ACHN (cell line): ENCODE results near the gene THOC6.

Experiments
- DNase-seq: peaks from one replicate; pipeline ENCODE4 v3.0.0-alpha.2; 2015
- in situ Hi-C: cut with HindIII; loops from 2 replicates; pipeline ENCODE4 v1.10.0; 2017; ENCODE audit warnings: low sequenced_read_pairs, low pct_ligation_motif_present, low pct_unique_long_range_greater_than_20kb

Gene THOC6

GRCh38 chr16:3026609-3027488 is 3.0 kb downstream of the THOC6 start:
- no peak for DNase-seq
- in situ Hi-C loops, result no loop called here

DNA sequence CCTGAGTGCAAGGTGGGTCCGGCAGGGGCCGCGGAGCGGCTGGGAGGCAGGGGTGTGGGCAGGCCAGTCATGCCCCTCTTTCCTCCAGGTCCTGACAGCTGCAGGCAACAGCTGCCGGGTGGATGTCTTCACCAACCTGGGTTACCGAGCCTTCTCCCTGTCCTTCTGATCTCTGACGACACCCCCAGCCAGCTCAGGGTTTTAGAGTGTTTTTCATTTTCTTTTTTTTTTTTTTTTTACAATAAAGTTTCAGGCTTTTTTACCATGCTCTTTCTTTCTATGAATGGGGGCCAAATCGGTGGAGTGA is 3.6 kb downstream of the THOC6 start:
- in situ Hi-C loops, result no loop called here
- no peak for DNase-seq

DNA sequence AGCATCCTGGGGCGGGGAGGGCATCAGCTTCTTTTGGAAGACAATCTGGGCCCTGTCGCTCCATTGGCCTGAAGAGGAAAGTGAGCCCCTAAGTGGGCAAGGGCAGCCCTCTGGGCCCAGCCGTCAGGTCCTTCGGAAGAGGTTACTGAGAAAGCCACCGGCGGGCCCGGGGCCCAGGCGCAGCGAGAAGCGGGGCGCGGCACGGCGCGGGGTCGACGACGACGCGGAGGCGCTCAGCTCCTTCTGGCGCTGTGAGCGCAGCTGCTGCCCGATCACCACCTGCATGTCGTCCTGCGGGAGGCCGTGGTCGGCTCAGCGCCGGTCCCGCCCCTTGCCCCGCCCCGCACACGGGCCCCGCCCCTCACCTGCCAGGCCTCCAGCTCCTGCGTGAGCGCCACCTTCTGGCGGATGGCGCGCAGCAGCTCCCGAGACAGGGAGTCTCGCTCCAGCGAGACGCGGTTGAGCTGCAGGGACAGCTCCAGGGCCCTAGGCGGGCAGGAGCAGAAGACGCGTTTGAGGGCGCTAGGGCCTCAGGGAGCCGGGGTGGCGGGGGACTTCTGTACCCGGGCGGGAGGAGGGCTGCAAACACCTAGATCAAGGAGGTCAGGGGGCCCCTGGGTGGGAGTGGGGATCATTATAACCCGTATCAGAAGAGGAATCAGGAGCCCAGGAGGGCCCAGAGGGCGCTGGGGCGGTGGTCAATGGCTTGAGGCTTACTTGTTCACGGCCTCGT is 4.3 kb downstream of the THOC6 start:
- in situ Hi-C loops, result no loop called here
- DNase-seq, result peak; percentile 94

DNA sequence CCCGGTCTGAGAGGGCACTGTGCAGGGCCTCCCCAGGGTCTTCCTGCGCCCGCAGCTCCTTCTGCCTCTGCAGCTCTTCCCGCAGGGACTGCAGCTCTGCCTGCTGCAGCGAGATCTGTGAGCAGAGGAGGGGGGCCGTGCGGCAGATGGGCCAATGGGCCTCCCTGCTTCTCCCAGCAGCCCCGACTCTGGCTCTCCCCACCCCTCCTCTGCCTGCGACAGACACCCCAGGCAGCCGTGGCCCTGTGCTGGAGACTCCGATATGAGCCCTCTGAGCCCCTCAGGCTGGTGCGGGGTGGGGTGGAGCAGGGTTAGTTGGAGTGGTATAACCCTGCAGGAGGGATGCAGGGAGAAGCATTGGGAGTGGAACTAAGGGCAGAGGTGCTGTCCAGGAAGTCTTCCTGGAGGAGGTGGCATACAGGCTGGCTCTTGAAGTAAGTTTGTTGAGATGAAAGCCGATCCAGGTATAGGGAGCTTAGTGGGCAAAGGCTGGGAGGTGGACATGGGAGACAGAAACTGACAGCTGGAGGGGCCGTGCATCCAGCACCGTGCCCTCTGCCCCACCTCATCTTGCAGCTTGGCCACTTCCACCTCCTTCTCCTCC is 5.0 kb downstream of the THOC6 start:
- DNase-seq, result no peak
- in situ Hi-C loops, result no loop called here

GRCh38 chr16:3029491-3030221 is 5.8 kb downstream of the THOC6 start:
- in situ Hi-C loops, result no loop called here

DNA sequence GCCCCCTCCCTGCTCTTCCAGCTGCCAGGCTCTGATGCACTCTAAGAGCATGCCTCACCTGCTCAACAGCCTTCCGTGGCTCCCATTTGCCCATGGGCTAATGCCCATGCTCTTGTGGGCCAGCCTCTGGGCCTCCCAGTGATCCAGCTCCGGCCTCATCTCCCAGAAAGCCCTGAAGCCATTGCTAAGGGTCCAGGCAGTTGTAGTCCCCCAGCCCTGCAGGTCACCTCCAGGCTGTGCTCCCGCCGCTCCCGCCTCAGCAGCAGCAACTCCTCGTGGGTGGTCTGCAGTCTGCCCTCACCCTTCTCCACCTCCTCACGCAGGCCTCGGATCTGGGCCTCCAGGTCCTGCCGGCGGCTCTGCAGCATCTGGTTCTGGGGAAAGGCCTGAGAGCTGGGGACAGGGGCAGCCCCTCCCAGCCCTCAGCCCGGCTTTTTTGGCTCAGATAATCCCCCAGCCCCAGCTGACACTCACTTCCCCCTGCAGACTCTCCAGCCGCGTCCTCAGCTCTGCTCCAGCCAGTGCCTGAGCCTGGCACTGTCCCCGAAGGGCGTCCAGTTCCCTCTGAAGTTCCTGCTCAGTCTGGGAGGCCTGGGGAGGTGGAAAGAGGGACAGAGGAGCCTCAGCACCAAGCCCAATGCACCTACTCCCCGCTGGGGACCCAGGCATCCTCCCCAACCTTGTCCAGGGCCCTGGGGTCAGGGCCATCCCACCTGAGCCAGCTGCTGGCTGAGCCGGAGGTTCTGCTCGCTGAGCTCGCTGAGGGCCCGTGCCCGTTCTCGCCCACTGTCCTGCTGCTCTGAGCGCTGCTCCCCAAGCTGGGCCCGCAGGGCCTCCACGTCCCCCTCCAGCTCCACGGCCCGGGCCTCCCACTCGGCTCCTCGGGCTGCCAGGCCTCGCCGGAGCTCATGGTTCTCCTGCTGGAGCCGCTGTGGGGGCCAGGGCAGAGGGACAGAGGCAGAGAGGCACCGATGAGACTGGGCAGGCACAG is 6.7 kb downstream of the THOC6 start:
- no peak for DNase-seq
- in situ Hi-C loops, result no loop called here

More at GRCh38 chr16:3029491-3030221, 5.8 kb downstream of the THOC6 start:
- DNase-seq, result no peak

DNA sequence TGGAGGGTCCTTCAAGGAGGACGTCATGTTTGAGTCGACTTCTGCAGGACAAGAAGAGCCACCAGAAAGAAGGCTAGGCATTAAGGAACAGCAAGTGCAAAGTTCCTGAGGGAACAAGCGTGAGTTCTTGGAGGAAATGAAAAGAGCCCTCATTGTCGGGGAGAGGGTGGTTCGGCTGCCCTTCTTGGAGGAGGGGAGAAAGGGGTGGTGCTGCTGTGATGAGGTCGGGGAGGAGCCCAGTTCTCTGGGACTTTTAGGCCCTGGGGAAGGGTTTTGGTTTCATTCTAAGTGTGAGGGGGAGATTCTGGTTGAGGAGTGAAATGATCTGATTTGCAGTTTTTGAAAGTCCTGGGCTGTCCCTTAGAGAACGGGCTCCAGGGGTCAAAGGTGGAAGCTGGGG is 8.8 kb downstream of the THOC6 start:
- in situ Hi-C loops, result no loop called here
- DNase-seq, result no peak

- DNase-seq, result no peak
- in situ Hi-C loops, result no loop called here
Observed at GRCh38 chr16:3035289-3035971, 11.6 kb downstream of the THOC6 start.

DNA sequence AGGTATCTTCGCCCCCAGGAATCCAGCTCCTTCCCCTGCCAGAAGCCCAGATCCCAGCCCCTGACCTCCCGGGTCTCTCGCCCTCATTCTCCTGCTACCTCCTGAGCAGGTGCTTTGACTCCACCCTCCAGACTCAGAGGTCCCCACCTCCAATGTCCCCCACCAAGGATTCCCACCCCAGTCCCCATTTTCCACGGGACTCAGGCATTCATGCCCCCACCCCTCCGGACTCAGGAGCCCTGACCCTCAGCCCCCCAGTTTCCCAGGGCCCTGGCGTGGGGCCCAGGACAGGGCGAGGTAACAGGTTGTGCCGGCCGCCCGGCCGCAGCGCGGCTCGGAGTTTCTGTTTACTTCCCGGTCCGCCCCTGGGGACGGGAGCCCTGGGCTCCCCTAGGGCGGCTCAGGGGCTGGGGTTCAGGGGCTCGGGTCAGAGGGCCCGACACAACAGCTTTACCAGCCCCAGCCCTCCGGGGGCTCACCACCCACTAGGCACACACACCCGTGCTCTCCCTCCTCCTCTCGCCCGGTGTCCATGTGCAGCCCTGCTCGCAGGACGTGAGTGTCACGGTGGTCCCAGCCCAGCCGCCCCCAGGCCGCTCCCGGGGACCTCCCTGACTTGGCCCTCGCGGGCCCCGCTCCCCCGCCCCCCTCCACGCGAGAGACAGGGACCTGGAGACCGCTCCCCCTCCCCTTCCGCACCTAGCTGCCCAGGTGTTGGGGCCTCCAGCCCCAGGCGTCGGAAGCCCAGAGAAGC is 12.3 kb downstream of the THOC6 start:
- DNase-seq, result no peak
- in situ Hi-C loops, result no loop called here

DNA sequence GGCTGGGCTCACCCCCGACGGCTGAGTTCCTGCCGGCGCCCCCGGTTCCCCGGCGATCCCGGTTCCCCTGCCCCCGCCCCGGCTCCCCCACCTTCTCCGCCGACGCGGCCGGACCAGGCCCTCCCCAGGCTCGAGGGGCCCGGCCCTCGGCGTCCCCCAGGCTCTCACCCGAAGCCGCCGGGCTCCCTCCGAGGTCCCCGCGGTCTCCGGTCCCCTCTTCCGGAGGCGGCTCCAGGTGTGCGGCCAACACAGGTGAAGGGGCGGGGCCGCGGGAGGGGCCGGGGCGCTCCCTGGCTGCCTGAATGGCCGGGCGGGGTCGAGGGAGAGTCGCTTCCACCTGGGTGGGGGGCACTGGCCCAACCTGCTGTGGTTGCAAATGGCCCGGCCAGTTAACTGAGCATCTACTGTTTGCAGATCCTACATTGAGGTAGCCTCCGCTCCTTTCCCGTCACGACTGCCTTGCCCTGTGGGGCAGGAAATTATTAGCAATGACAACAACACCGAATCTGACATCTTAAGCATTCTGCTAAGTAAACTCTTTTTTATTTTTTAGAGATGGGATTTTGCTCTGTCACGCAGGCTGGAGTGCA is 13.0 kb downstream of the THOC6 start, which contains the start of gene BICDL2:
Gene BICDL2, minus strand, starts transcription at position 219 of the 590 bp plus-strand sequence. CDS start 1,448 bp downstream, outside the sequence.
- in situ Hi-C loops, result no loop called here
- no peak for DNase-seq

GRCh38 chr16:3038256-3038655 is 14.4 kb downstream of the THOC6 start:
- DNase-seq, result no peak
- in situ Hi-C loops, result no loop called here

DNA sequence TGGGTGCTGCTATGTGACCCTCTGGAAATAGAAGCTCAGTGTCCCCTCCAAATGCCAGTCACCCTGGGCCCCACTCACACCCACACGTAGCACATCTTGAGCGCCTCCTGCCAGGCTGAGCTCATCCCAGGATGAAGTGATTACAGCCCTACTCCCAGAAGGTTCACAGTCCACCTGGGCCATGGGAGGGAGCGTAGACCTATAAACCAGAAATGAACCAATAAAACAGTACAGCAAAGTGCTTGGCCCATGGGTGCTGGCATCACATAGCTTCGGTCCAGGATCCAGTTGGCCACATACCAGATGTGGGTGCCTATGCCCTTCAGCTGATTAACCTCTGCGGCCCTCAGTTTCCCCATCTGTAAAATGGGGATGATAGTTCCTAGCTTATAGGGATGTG is 15.1 kb downstream of the THOC6 start:
- in situ Hi-C loops, result no loop called here
- DNase-seq, result no peak

DNA sequence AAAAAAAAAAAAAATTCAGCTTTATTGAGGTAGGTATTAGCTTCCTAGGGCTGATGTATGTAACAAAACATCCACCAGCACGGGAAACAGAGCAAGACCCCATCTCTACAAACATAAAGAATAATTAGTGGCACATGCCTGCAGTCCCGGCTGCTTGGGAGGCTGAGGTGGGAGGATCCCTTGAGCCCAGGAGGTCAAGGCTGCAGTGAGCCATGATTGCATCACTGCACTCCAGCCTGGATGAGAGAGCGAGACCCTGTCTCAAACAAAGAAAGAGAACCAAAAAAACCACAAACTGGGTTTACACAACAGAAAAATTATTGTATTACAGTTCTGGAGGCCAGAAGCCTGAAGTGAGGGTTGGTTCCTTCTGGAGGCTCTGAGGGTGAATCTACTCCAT is 18.5 kb downstream of the THOC6 start:
- DNase-seq, result no peak
- in situ Hi-C loops, result no loop called here

- no peak for DNase-seq
- in situ Hi-C loops, result no loop called here
Observed at GRCh38 chr16:3044708-3045107, 20.9 kb downstream of the THOC6 start.

DNA sequence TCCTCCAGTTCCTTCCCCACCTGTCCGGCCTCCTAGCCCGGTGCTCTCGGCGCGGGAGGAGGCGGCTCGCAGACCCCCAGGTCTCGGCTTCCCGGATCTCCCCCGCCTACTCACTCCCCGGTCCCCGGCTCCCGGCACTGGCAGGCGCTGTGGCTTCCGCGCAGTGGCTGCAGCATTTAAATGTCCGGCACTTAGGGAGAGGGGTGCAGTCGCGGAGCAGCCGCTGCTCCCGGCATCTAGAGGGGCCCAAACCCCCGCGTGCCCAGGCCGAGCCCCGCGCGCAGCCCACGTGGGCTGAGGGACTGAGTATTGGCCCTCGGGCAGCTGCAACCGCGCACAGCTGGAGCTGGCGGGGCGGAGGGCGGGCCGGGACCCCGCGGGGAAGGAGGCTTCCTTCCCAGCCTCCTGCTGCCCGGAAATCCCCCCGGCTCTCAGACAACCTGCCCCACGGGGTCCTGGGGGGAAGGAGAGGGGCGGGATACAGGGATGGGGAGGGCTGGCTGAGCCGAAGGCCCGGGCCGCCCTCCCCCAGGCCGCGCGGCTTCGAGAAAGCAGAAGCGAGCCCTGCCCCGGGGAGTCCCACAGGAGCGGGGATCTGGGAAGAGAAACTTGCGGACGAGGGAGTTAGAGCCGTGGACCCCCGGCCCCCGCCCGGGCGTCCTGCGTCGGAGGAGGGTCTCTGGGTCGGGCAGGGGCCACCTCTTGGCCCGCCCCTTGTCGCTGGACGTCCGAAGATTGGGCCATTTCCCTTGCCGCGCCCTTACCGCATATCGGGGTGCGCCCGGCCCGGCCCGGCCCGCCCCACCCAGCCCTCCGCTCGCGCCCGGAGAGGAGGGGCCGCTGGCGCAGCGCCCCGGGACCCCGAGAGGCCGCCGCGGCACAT is 22.2 kb downstream of the THOC6 start, which contains the start of gene MMP25:
Gene MMP25, plus strand, starts transcription at position 804 of the 883 bp plus-strand sequence. CDS start 357 bp downstream, outside the sequence.
- no peak for DNase-seq
- in situ Hi-C loops, result no loop called here
